K562 (cell line): Measurements from ENCODE around the gene SLC7A11. TPM values are rescaled to one million over a fixed set of nuclear protein-coding genes. Genes with fewer than 3 reads are reported as not detected.

Source experiments
- ATAC-seq: fragments of 200-7000 bp; cut with Tn5 transposase; 3 replicates; pipeline ENCODE4 v1.9.1; 2020; ENCODE audit warnings: moderate library complexity
- BruUV-seq: library from RNA; stranded (reverse); fragments of 400-500 nt; replicated peaks from 2 replicates; lab custom pipeline; 2021; lab: Mats Ljungman, UMichigan
- CTCF ChIA-PET: fragments of 300-600 bp; formaldehyde crosslinking; extraction: SDS; loops from one replicate; lab custom pipeline; 2021; ENCODE audit warnings: low intra/inter-chr PET ratio; lab: Yijun Ruan, JAX
- POLR2A ChIA-PET: fragments of 300-600, 350-650 bp; sonication (Branson Sonifier 250); formaldehyde crosslinking; extraction: SDS; loops from one replicate; lab custom pipeline; 2021; ENCODE audit warnings: antibody characterized with exemption, inconsistent platforms; lab: Yijun Ruan, JAX
- DNase-seq, 4 experiments: peaks; one replicate each; pipeline versions ENCODE4 v3.0.0 to v3.0.0-alpha.2; 2011 to 2018; ENCODE audit warnings: low spot score in 3 of 4, mixed read lengths in 3 of 4; ENCODE audit errors: extremely low read depth in 1 of 4
- FAIRE-seq: peaks from 2 replicates; lab custom pipeline; 2011; peaks lifted over from hg19 to GRCh38; lab: Jason Lieb, UNC
- H2AFZ ChIP-seq: 2 replicates; pipeline ENCODE4 v1.6.0; 2011; ENCODE audit warnings: low read depth, low read length, control low read depth, inconsistent platforms
- H3K27ac ChIP-seq: fragments of 200-600 bp; 3 replicates; pipeline ENCODE4 v1.8.0; 2011; ENCODE audit warnings: low read depth, mild to moderate bottlenecking, control low read depth, inconsistent platforms, low read length, moderate library complexity, mixed read lengths; ENCODE audit errors: extremely low read depth
- H3K27me3 ChIP-seq, 2 experiments: fragments of 300-600 bp in 1 of 2; 2 replicates in 1 of 2; 3 replicates in 1 of 2; pipeline versions ENCODE4 v1.6.0 to v1.8.0; 2011; ENCODE audit warnings: inconsistent platforms in 2 of 2, low read length in 2 of 2, mild to moderate bottlenecking in 1 of 2, mixed read lengths in 1 of 2, moderate library complexity in 1 of 2; ENCODE audit not compliant: control insufficient read depth in 2 of 2, insufficient read depth in 2 of 2
- H3K36me3 ChIP-seq: fragments of 300-600 bp; 3 replicates; pipeline ENCODE4 v1.8.0; 2011; ENCODE audit warnings: mild to moderate bottlenecking, low read length, inconsistent platforms; ENCODE audit not compliant: control insufficient read depth, insufficient read depth
- H3K4me1 ChIP-seq, 2 experiments: fragments of 200-600 bp in 1 of 2; replicated peaks in 1 of 2; 2 replicates in 1 of 2; 3 replicates in 1 of 2; pipeline versions ENCODE4 v1.5.1 to v1.8.0; 2011; ENCODE audit warnings: inconsistent platforms in 2 of 2, low read length in 2 of 2, mild to moderate bottlenecking in 1 of 2, mixed read lengths in 1 of 2, moderate library complexity in 1 of 2; ENCODE audit not compliant: control insufficient read depth in 2 of 2, insufficient read depth in 2 of 2
- H3K4me2 ChIP-seq: 2 replicates; pipeline ENCODE4 v1.6.1; 2011; ENCODE audit warnings: low read length, control low read depth, inconsistent platforms, mixed read lengths; ENCODE audit not compliant: insufficient read depth
- H3K4me3 ChIP-seq: fragments of 200-600 bp; sonication (generic), shearing (Covaris generic); 2 replicates; pipeline ENCODE4 v1.5.1; 2016; ENCODE audit warnings: control low read depth, inconsistent platforms
- H3K79me2 ChIP-seq: fragments of 200-600 bp; 3 replicates; pipeline ENCODE4 v1.8.0; 2011; ENCODE audit warnings: low read length, inconsistent platforms; ENCODE audit not compliant: control insufficient read depth, insufficient read depth
- H3K9ac ChIP-seq, 2 experiments: 2 replicates each; pipeline versions ENCODE4 v1.6.0 to v1.6.1; 2011; ENCODE audit warnings: low read depth in 2 of 2, low read length in 2 of 2, control low read depth in 1 of 2, inconsistent platforms in 1 of 2, mild to moderate bottlenecking in 1 of 2, mixed read lengths in 1 of 2; ENCODE audit not compliant: insufficient read depth in 1 of 2
- H3K9me1 ChIP-seq: one replicate; pipeline ENCODE4 v1.6.0; 2011; ENCODE audit warnings: inconsistent platforms, mild to moderate bottlenecking, low read length, moderate library complexity; ENCODE audit not compliant: control insufficient read depth, insufficient read depth
- H3K9me3 ChIP-seq: replicated peaks from 2 replicates; pipeline ENCODE4 v1.5.1; 2011; ENCODE audit warnings: low read depth, low read length, inconsistent platforms; ENCODE audit not compliant: control insufficient read depth, insufficient read depth
- H4K20me1 ChIP-seq: replicated peaks from 2 replicates; pipeline ENCODE4 v1.6.1; 2011; ENCODE audit warnings: low read length, inconsistent platforms, mixed read lengths; ENCODE audit not compliant: control insufficient read depth, insufficient read depth
- L3MBTL2 ChIP-seq: fragments of 450-650 bp; IDR thresholded peaks from 2 replicates; pipeline ENCODE4 v1.6.1; 2016; ENCODE audit warnings: mild to moderate bottlenecking, moderate library complexity
- POLR2B ChIP-seq: fragments of 450-650 bp; IDR thresholded peaks from 2 replicates; pipeline ENCODE4 v1.6.1; 2018; ENCODE audit warnings: low read depth; ENCODE audit not compliant: partially characterized antibody
- RBFOX2 ChIP-seq: fragments of 200-400 bp; formaldehyde crosslinking; IDR thresholded peaks from 2 replicates; pipeline ENCODE4 v1.6.1; 2017; ENCODE audit warnings: low read depth, mild to moderate bottlenecking, low read length, moderate library complexity
- TAF7 ChIP-seq: fragments of 450-650 bp; IDR thresholded peaks from 2 replicates; pipeline ENCODE4 v1.6.1; 2016; ENCODE audit warnings: missing genetic modification characterization, missing compliant biosample characterization
- ZC3H11A ChIP-seq: IDR thresholded peaks from 2 replicates; pipeline ENCODE4 v1.6.1; 2012; ENCODE audit warnings: low read depth, low read length, improper control_type of control experiment
- WGBS: fragments of 100-300 bp; shearing (Covaris generic); methylation state at CpG from one replicate; pipeline ENCODE4 v1.1.6; 2016; ENCODE audit warnings: low coverage, mixed read lengths; ENCODE audit not compliant: insufficient coverage; ENCODE audit errors: missing lambda C conversion rate; 5-methylcytosine and 5-hydroxymethylcytosine counted together
- in situ Hi-C: fragments of 300-500 bp; cut with MboI; formaldehyde crosslinking; loops from 4 replicates; pipeline ENCODE4 v1.15.0; 2018; ENCODE audit warnings: inconsistent platforms, mixed read lengths
- intact Hi-C: fragments of 100-400 bp; cut with micrococcal nuclease; formaldehyde crosslinking; loops from 2 replicates; pipeline ENCODE4 v1.14.2; 2022
- polyA plus RNA-seq, 8 experiments: library from polyadenylated mRNA; depleted of rRNA in 4 of 8; stranded (reverse) in 5 of 8; unstranded in 3 of 8; fragments of >200 nt; fragmentation: Nextera tagmentation in 2 of 8; fragmentation: Illumina TruSeq in 1 of 8; extraction: Ambion mirVana in 2 of 8; extraction: Trizol in 1 of 8; gene quantifications; 2 replicates each; pipeline versions ENCODE4 v1.2.1 to v1.2.3, GENCODE V29; 2011 to 2014; ENCODE audit warnings: inconsistent platforms in 1 of 8, missing spikeins in 1 of 8
- total RNA-seq, 7 experiments: library from RNA; depleted of rRNA in 6 of 7; stranded (reverse); fragments of >200 nt in 6 of 7; fragmentation: Illumina TruSeq in 2 of 7; extraction: Trizol in 2 of 7; gene quantifications; 2 replicates each; pipeline versions ENCODE4 v1.2.1 to v1.2.3, GENCODE V29; 2011 to 2021; ENCODE audit warnings: low replicate concordance in 1 of 7

Gene SLC7A11
- total and polyA plus RNA-seq, 9 of the 15 experiments (the other 6 are each of a cell fraction or from before 2014, with no cell fraction given) = 4.5 to 26.1 (median 13.5) TPM

DNA sequence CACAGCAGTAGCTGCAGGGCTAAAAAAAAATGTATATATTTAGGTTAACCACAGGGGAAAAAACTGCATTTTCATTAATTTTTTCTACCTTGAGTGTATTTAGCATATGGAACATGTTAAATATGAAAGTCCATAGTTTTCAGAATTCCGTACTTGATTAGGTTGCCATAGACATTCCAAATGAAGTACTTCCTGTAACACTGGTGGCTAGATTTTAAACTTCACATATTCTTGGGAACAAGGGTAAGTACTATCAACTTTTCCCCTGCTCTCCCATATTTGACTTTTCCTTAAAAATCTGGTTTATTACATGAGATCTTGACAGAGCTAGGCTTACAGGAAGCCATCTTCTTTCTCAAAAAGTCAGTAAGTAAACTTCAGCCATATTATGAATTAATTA is 9.8 kb downstream of the SLC7A11 start:
- no peak overlapping the region for H3K9ac ChIP-seq
- no peaks in the 10 kb centered on the region for H3K9me3 ChIP-seq
- ChIA-PET CTCF (no interaction called here), POLR2A (interaction anchor here (1.0 to 5.5 kb wide), 2 partner anchors 9 to 11 kb away, joined by 3 to 40 read pairs; partner anchors contain the start of gene SLC7A11)
- no peak overlapping the region for H3K27ac ChIP-seq
- DNase-seq (no peak), ATAC-seq (no peak), FAIRE-seq (no peak)
- H4K20me1 ChIP-seq = no peaks in the 10 kb centered on the region; the same call in 1 of the 2 replicates
- in situ Hi-C loops = no loop called here
- peaks cover 68% of the 10 kb centered on the region for H3K79me2 ChIP-seq
- H3K27me3 ChIP-seq = no peaks in the 10 kb centered on the region
- H3K4me2 ChIP-seq = no peak overlapping the region
- BruUV-seq = no TSS peak
- H2AFZ ChIP-seq = no peak overlapping the region
- no peak overlapping the region for H3K4me3 ChIP-seq
- H3K36me3 ChIP-seq = peaks cover 56% of the 10 kb centered on the region
- intact Hi-C loops = no loop called here
- TF ChIP-seq ZC3H11A (no peak), RBFOX2 (peak; percentile 42; the same call in 1 of the 2 replicates), L3MBTL2 (no peak)
- WGBS = 100% methylated on average over 1 of the region's 1 CpG
- no peaks in the 10 kb centered on the region for H3K9me1 ChIP-seq
- peaks cover 0 to 15% of the 10 kb centered on the region in 2 experiments; a peak in 2 of 5 replicates for H3K4me1 ChIP-seq

DNA sequence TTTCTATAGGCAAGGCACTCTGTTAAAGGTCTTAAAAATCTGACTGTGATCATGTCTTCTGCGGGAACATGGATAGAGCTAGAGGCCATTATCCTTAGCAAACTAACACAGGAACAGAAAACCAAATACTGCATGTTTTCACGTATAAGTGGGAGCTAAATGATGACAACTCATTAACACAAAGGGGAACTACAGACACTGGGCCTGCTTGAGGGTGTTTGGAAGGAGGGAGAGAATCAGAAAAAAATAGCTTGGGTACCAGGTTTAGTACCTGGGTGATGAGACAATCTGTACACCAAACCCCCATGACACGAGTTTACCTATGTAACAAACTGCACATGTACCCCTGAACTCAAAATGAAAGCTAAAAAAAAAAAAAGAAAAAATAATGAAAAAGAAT is 12.1 kb downstream of the SLC7A11 start:
- H3K79me2 ChIP-seq = peaks cover 57% of the 10 kb centered on the region

More for the DNA sequence above, 12.1 kb downstream of the SLC7A11 start:
- WGBS = 90% methylated on average over 3 of the region's 3 CpGs
- ChIA-PET POLR2A (interaction anchor here (0.6 to 5.5 kb wide), 5 partner anchors 9 to 299 kb away, joined by 3 to 40 read pairs (median 4); partner anchors contain the start of gene SLC7A11), CTCF (no interaction called here)
- Histone ChIP-seq H3K4me1 (peaks cover 0 to 5% of the 10 kb centered on the region in 2 experiments; a peak in 1 of 5 replicates), H4K20me1 (no peaks in the 10 kb centered on the region), H3K36me3 (peaks cover 61% of the 10 kb centered on the region), H3K9me1 (no peaks in the 10 kb centered on the region), H3K9ac (no peak overlapping the region), H3K27ac (no peak overlapping the region), H3K4me2 (no peak overlapping the region), H3K27me3 (no peaks in the 10 kb centered on the region), H2AFZ (no peak overlapping the region), H3K9me3 (no peaks in the 10 kb centered on the region), H3K4me3 (no peak overlapping the region)
- FAIRE-seq (no peak), DNase-seq (no peak), ATAC-seq (no peak)
- in situ Hi-C loops (no loop called here), intact Hi-C loops (no loop called here)
- BruUV-seq = TSS peak; percentile 4
- no peak for TF ChIP-seq TAF7 (tag)
- TF ChIP-seq POLR2B = peak; percentile 58
